HEK293T (cell line): Measurements from ENCODE around the gene ADGRD1.

Experiments
- CTCF ChIA-PET: fragments of 350-600 bp; formaldehyde crosslinking; extraction: SDS; loops from one replicate; lab custom pipeline; 2021; ENCODE audit warnings: antibody characterized with exemption, inconsistent platforms; lab: Yijun Ruan, JAX
- POLR2A ChIA-PET: fragments of 350-600 bp; formaldehyde crosslinking; extraction: SDS; loops from one replicate; lab custom pipeline; 2020; ENCODE audit warnings: antibody characterized with exemption, inconsistent platforms; lab: Yijun Ruan, JAX
- DNase-seq: peaks from one replicate; pipeline ENCODE4 v3.0.0; 2012; ENCODE audit warnings: mixed read lengths; ENCODE audit errors: extremely low spot score
- ARNT ChIP-seq: fragments of 450-650 bp; IDR thresholded peaks from 2 replicates; pipeline ENCODE4 v1.6.1; 2017; ENCODE audit warnings: mild to moderate bottlenecking
- BHLHE40 ChIP-seq: fragments of 450-650 bp; IDR thresholded peaks from 2 replicates; pipeline ENCODE4 v1.6.1; 2016; ENCODE audit warnings: mild to moderate bottlenecking, moderate library complexity, borderline replicate concordance
- CTBP1 ChIP-seq: fragments of 450-650 bp; IDR thresholded peaks from 2 replicates; pipeline ENCODE4 v1.6.1; 2016; ENCODE audit warnings: borderline replicate concordance
- ELF4 ChIP-seq: fragments of 450-650 bp; IDR thresholded peaks from 2 replicates; pipeline ENCODE4 v1.6.1; 2017; ENCODE audit warnings: antibody characterized with exemption
- FOXA1 ChIP-seq: fragments of 450-650 bp; IDR thresholded peaks from 2 replicates; pipeline ENCODE4 v1.6.1; 2016; ENCODE audit warnings: mild to moderate bottlenecking
- FOXK2 ChIP-seq: fragments of 450-650 bp; IDR thresholded peaks from 2 replicates; pipeline ENCODE4 v1.6.1; 2016; ENCODE audit warnings: mild to moderate bottlenecking
- FOXM1 ChIP-seq: fragments of 450-650 bp; IDR thresholded peaks from 2 replicates; pipeline ENCODE4 v1.6.1; 2017; ENCODE audit warnings: mild to moderate bottlenecking, borderline replicate concordance
- HDGF ChIP-seq: fragments of 450-650 bp; IDR thresholded peaks from 2 replicates; pipeline ENCODE4 v1.6.1; 2017; ENCODE audit warnings: antibody characterized with exemption, borderline replicate concordance
- L3MBTL2 ChIP-seq: fragments of 450-650 bp; conservative IDR thresholded peaks from 2 replicates; pipeline ENCODE4 v1.6.1; 2016; ENCODE audit warnings: mild to moderate bottlenecking
- LEF1 ChIP-seq: fragments of 450-650 bp; IDR thresholded peaks from 2 replicates; pipeline ENCODE4 v1.6.1; 2017; ENCODE audit warnings: mild to moderate bottlenecking, borderline replicate concordance
- NFRKB ChIP-seq: fragments of 450-650 bp; IDR thresholded peaks from 2 replicates; pipeline ENCODE4 v1.6.1; 2016; ENCODE audit warnings: mild to moderate bottlenecking, moderate library complexity
- PKNOX1 ChIP-seq: fragments of 450-650 bp; IDR thresholded peaks from 2 replicates; pipeline ENCODE4 v1.6.1; 2016
- SP1 ChIP-seq: fragments of 450-650 bp; IDR thresholded peaks from 2 replicates; pipeline ENCODE4 v1.6.1; 2017
- SUZ12 ChIP-seq: fragments of 450-650 bp; IDR thresholded peaks from 2 replicates; pipeline ENCODE4 v1.6.1; 2016; ENCODE audit warnings: mild to moderate bottlenecking
- TARDBP ChIP-seq: fragments of 450-650 bp; IDR thresholded peaks from 2 replicates; pipeline ENCODE4 v1.6.1; 2016
- ZNF384 ChIP-seq: fragments of 450-650 bp; IDR thresholded peaks from 2 replicates; pipeline ENCODE4 v1.6.1; 2016

The ADGRD1 gene

GRCh38 chr12:130989391-130989790 is 35.7 kb downstream of the ADGRD1 start:
- CTCF ChIA-PET = no interaction called here
- POLR2A ChIA-PET = no interaction called here
- TF ChIP-seq FOXM1 (no peak), FOXK2 (no peak), SP1 (no peak), TARDBP (no peak), SUZ12 (no peak), L3MBTL2 (no peak), LEF1 (no peak), PKNOX1 (no peak), CTBP1 (no peak), ZNF384 (no peak), NFRKB (no peak), ARNT (no peak), BHLHE40 (no peak), ELF4 (no peak)
- DNase-seq = no peak

GRCh38 chr12:130990034-130990433 is 36.3 kb downstream of the ADGRD1 start:
- no peak for DNase-seq
- CTCF ChIA-PET = no interaction called here
- TF ChIP-seq ZNF384 (no peak), FOXK2 (no peak), SUZ12 (no peak), FOXM1 (no peak), PKNOX1 (no peak), NFRKB (no peak), CTBP1 (no peak), L3MBTL2 (no peak), SP1 (no peak), ELF4 (no peak), FOXA1 (no peak), TARDBP (no peak)

GRCh38 chr12:130992448-130992847 is 38.7 kb downstream of the ADGRD1 start:
- no peak for TF ChIP-seq FOXM1
- no peak for TF ChIP-seq L3MBTL2
- TF ChIP-seq FOXK2 = no peak
- TF ChIP-seq SP1 = no peak
- TF ChIP-seq PKNOX1 = no peak
- TF ChIP-seq ELF4 = no peak
- TF ChIP-seq BHLHE40 = no peak
- TF ChIP-seq SUZ12 = no peak
- TF ChIP-seq ARNT = no peak
- no peak for TF ChIP-seq HDGF
- CTCF ChIA-PET = no interaction called here

More at GRCh38 chr12:130990034-130990433, 36.3 kb downstream of the ADGRD1 start:
- POLR2A ChIA-PET = no interaction called here

GRCh38 chr12:130992979-130993538 is 39.4 kb downstream of the ADGRD1 start:
- TF ChIP-seq ELF4 = no peak
- no peak for TF ChIP-seq CTBP1
- TF ChIP-seq ZNF384 = no peak
- TF ChIP-seq SP1 = no peak
- no peak for TF ChIP-seq L3MBTL2
- TF ChIP-seq ARNT = no peak
- TF ChIP-seq FOXM1 = no peak
- no peak for TF ChIP-seq LEF1
- TF ChIP-seq SUZ12 = no peak
- TF ChIP-seq BHLHE40 = no peak
- TF ChIP-seq TARDBP = no peak
- no peak for TF ChIP-seq PKNOX1
- no peak for TF ChIP-seq NFRKB
- TF ChIP-seq FOXA1 = no peak
- no peak for TF ChIP-seq HDGF
- no peak for TF ChIP-seq FOXK2
- CTCF ChIA-PET = no interaction called here
- POLR2A ChIA-PET = no interaction called here
- no peak for DNase-seq

More at GRCh38 chr12:130992448-130992847, 38.7 kb downstream of the ADGRD1 start:
- DNase-seq = no peak
- POLR2A ChIA-PET = no interaction called here

GRCh38 chr12:130993759-130994670 is 40.3 kb downstream of the ADGRD1 start:
- DNase-seq = no peak
- ChIA-PET CTCF (no interaction called here), POLR2A (no interaction called here)
- TF ChIP-seq PKNOX1 = peak; percentile 72
- no peak for TF ChIP-seq FOXM1
- no peak for TF ChIP-seq SP1
